H1 (cell line): ENCODE data around the gene CDPF1. TPM values are rescaled to one million over a fixed set of nuclear protein-coding genes. Genes with fewer than 3 reads are reported as not detected.

ENCODE experiments used
- CTCF ChIA-PET: fragments of 300-600 bp; sonication (Branson Sonifier 250); formaldehyde crosslinking; loops from one replicate; lab custom pipeline; 2021; ENCODE audit not compliant: partially characterized antibody; lab: Charles Lee
- POLR2A ChIA-PET: fragments of 300-600 bp; sonication (Branson Sonifier 250); formaldehyde crosslinking; loops from one replicate; lab custom pipeline; 2021; ENCODE audit warnings: inconsistent platforms; ENCODE audit not compliant: partially characterized antibody; lab: Charles Lee
- DNase-seq, 2 experiments: peaks; one replicate each; pipeline versions ENCODE4 v3.0.0 to v3.0.0-alpha.2; 2010 to 2022; ENCODE audit warnings: low spot score in 2 of 2, low read depth in 1 of 2, mixed read lengths in 1 of 2
- FAIRE-seq: peaks from 2 replicates; lab custom pipeline; 2011; peaks lifted over from hg19 to GRCh38; lab: Jason Lieb, UNC
- H2AFZ ChIP-seq: 2 replicates; pipeline ENCODE4 v1.8.1; 2012; ENCODE audit warnings: low read length, inconsistent platforms
- H2AK5ac ChIP-seq: 2 replicates; pipeline ENCODE4 v1.6.1; 2013; ENCODE audit warnings: low read depth, low read length
- H2BK120ac ChIP-seq: replicated peaks from 2 replicates; pipeline ENCODE3; 2013; ENCODE audit warnings: low read depth, low read length, inconsistent platforms
- H2BK12ac ChIP-seq: 2 replicates; pipeline ENCODE4 v1.6.1; 2013; ENCODE audit warnings: low read depth, low read length
- H2BK15ac ChIP-seq: 2 replicates; pipeline ENCODE4 v1.6.1; 2013; ENCODE audit warnings: low read length
- H2BK20ac ChIP-seq: 2 replicates; pipeline ENCODE4 v1.6.1; 2013; ENCODE audit warnings: low read length
- H2BK5ac ChIP-seq: 2 replicates; pipeline ENCODE4 v1.6.1; 2013; ENCODE audit warnings: low read depth, low read length
- H3K14ac ChIP-seq: 2 replicates; pipeline ENCODE4 v1.6.1; 2013; ENCODE audit warnings: inconsistent platforms; ENCODE audit not compliant: insufficient read length
- H3K18ac ChIP-seq: 2 replicates; pipeline ENCODE4 v1.6.1; 2013; ENCODE audit warnings: low read length; ENCODE audit errors: extremely low read depth
- H3K23ac ChIP-seq: 2 replicates; pipeline ENCODE4 v1.6.1; 2013; ENCODE audit warnings: inconsistent platforms; ENCODE audit not compliant: insufficient read length
- H3K23me2 ChIP-seq: 2 replicates; pipeline ENCODE4 v1.6.1; 2013; ENCODE audit warnings: low read depth, low read length
- H3K27ac ChIP-seq: 2 replicates; pipeline ENCODE4 v1.6.1; 2011; ENCODE audit warnings: low read depth, low read length, inconsistent platforms
- H3K27me3 ChIP-seq, 4 experiments: replicated peaks in 1 of 4; 1 replicate in 1 of 4; 2 replicates in 3 of 4; pipeline versions ENCODE4 v1.6.1 to v1.8.1; 2011 to 2013; ENCODE audit warnings: low read length in 3 of 4, mild to moderate bottlenecking in 3 of 4, inconsistent platforms in 2 of 4, mixed read lengths in 2 of 4, moderate library complexity in 1 of 4; ENCODE audit not compliant: control insufficient read depth in 3 of 4, insufficient read depth in 3 of 4; ENCODE audit errors: extremely low read depth in 1 of 4
- H3K36me3 ChIP-seq, 4 experiments: 2 replicates each; pipeline versions ENCODE4 v1.6.1 to v1.8.1; 2011 to 2013; ENCODE audit warnings: mild to moderate bottlenecking in 4 of 4, low read length in 3 of 4, moderate library complexity in 2 of 4, control low read depth in 1 of 4, inconsistent platforms in 1 of 4; ENCODE audit not compliant: insufficient read depth in 4 of 4, control insufficient read depth in 2 of 4
- H3K4ac ChIP-seq: replicated peaks from 2 replicates; pipeline ENCODE3; 2013; ENCODE audit warnings: low read length, low read depth, mixed read lengths, inconsistent platforms; ENCODE audit not compliant: insufficient read length
- H3K4me1 ChIP-seq, 4 experiments: replicated peaks in 1 of 4; 1 replicate in 1 of 4; 2 replicates in 3 of 4; pipeline versions ENCODE4 v1.6.1 to v1.8.1; 2011 to 2013; ENCODE audit warnings: low read length in 3 of 4, inconsistent platforms in 2 of 4, mixed read lengths in 1 of 4; ENCODE audit not compliant: insufficient read depth in 4 of 4, control insufficient read depth in 3 of 4
- H3K4me2 ChIP-seq, 2 experiments: 2 replicates each; pipeline versions ENCODE4 v1.6.1 to v1.8.1; 2011 to 2013; ENCODE audit warnings: low read depth in 2 of 2, low read length in 2 of 2, control low read depth in 1 of 2, inconsistent platforms in 1 of 2, mild to moderate bottlenecking in 1 of 2; ENCODE audit not compliant: insufficient read depth in 1 of 2
- H3K4me3 ChIP-seq, 4 experiments: fragments of 200-600, 300-600 bp in 1 of 4; sonication (generic), shearing (Covaris generic), sonication (Bioruptor Twin) in 1 of 4; 2 replicates each; pipeline versions ENCODE4 v1.5.1 to v1.8.1; 2011 to 2016; ENCODE audit warnings: low read length in 4 of 4, low read depth in 3 of 4, control low read depth in 2 of 4, inconsistent platforms in 2 of 4, mild to moderate bottlenecking in 2 of 4, mixed read lengths in 1 of 4, moderate library complexity in 1 of 4; ENCODE audit not compliant: insufficient read depth in 2 of 4; ENCODE audit errors: extremely low read depth in 1 of 4
- H3K56ac ChIP-seq: replicated peaks from 2 replicates; pipeline ENCODE3; 2013; ENCODE audit warnings: low read depth, mild to moderate bottlenecking, mixed read lengths, low read length, inconsistent platforms; ENCODE audit not compliant: insufficient read length
- H3K79me1 ChIP-seq: 2 replicates; pipeline ENCODE4 v1.6.1; 2013; ENCODE audit warnings: low read depth, low read length, control low read depth
- H3K79me2 ChIP-seq, 2 experiments: 2 replicates each; pipeline versions ENCODE4 v1.6.1 to v1.8.1; 2012 to 2013; ENCODE audit warnings: low read length in 2 of 2, mild to moderate bottlenecking in 2 of 2, inconsistent platforms in 1 of 2; ENCODE audit not compliant: insufficient read depth in 2 of 2, control insufficient read depth in 1 of 2
- H3K9ac ChIP-seq, 4 experiments: replicated peaks in 1 of 4; 1 replicate in 1 of 4; 2 replicates in 3 of 4; pipeline versions ENCODE4 v1.6.1 to v1.8.1; 2011 to 2013; ENCODE audit warnings: low read depth in 3 of 4, low read length in 3 of 4, control low read depth in 2 of 4, mild to moderate bottlenecking in 2 of 4, moderate library complexity in 2 of 4, inconsistent platforms in 1 of 4; ENCODE audit errors: extremely low read depth in 1 of 4
- H3K9me3 ChIP-seq, 2 experiments: 2 replicates each; pipeline versions ENCODE4 v1.6.1 to v1.8.1; 2012 to 2013; ENCODE audit warnings: mild to moderate bottlenecking in 2 of 2, moderate library complexity in 2 of 2, control low read depth in 1 of 2, inconsistent platforms in 1 of 2, low read depth in 1 of 2, low read length in 1 of 2, mixed read lengths in 1 of 2; ENCODE audit not compliant: insufficient read depth in 2 of 2
- H4K20me1 ChIP-seq, 2 experiments: replicated peaks in 1 of 2; 2 replicates each; pipeline versions ENCODE3 to v1.8.1; 2011 to 2013; ENCODE audit warnings: inconsistent platforms in 2 of 2, low read length in 2 of 2, mild to moderate bottlenecking in 1 of 2; ENCODE audit not compliant: insufficient read depth in 2 of 2, control insufficient read depth in 1 of 2
- H4K5ac ChIP-seq: 2 replicates; pipeline ENCODE4 v1.6.1; 2013; ENCODE audit warnings: low read length, low read depth, mixed read lengths, inconsistent platforms; ENCODE audit not compliant: insufficient read length
- H4K8ac ChIP-seq: 2 replicates; pipeline ENCODE4 v1.8.0; 2013; ENCODE audit warnings: mild to moderate bottlenecking, moderate library complexity, low read length, inconsistent platforms; ENCODE audit not compliant: insufficient read depth; ENCODE audit errors: extremely low read depth
- H4K91ac ChIP-seq: replicated peaks from 2 replicates; pipeline ENCODE3; 2013; ENCODE audit warnings: low read length, mixed read lengths, inconsistent platforms; ENCODE audit not compliant: insufficient read length
- ASH2L ChIP-seq: fragments of 200-600, 300-600 bp; sonication (generic); IDR thresholded peaks from one replicate; pipeline ENCODE4 v1.7.1; 2017; ENCODE audit warnings: low read length
- ATF3 ChIP-seq: IDR thresholded peaks from 2 replicates; pipeline ENCODE4 v1.6.1; 2011; ENCODE audit warnings: low read depth, mild to moderate bottlenecking, low read length; ENCODE audit not compliant: insufficient read depth
- CBX5 ChIP-seq: fragments of 300-800, 300-1000 bp; sonication (generic); IDR thresholded peaks from 2 replicates; pipeline ENCODE4 v1.7.1; 2016; ENCODE audit warnings: antibody characterized with exemption, low read length, low read depth
- CREB1 ChIP-seq: IDR thresholded peaks from 2 replicates; pipeline ENCODE4 v1.6.1; 2012; ENCODE audit warnings: inconsistent platforms
- EZH2 ChIP-seq: fragments of 200-600 bp; sonication (generic); IDR thresholded peaks from 2 replicates; pipeline ENCODE4 v1.7.1; 2012; ENCODE audit warnings: low read depth, mild to moderate bottlenecking, moderate library complexity, low read length, inconsistent platforms; ENCODE audit not compliant: severe bottlenecking
- MAFK ChIP-seq: IDR thresholded peaks from 2 replicates; pipeline ENCODE4 v1.6.1; 2012; ENCODE audit warnings: low read depth, mild to moderate bottlenecking, improper control_type of control experiment, low read length
- MAX ChIP-seq: IDR thresholded peaks from 2 replicates; pipeline ENCODE4 v1.6.1; 2012; ENCODE audit warnings: inconsistent platforms
- NRF1 ChIP-seq: IDR thresholded peaks from 2 replicates; pipeline ENCODE4 v1.6.1; 2011; ENCODE audit warnings: mild to moderate bottlenecking, low read depth, low read length, improper control_type of control experiment
- RBBP5 ChIP-seq: IDR thresholded peaks from 2 replicates; pipeline ENCODE4 v1.7.1; 2012; ENCODE audit warnings: low read depth, mild to moderate bottlenecking, inconsistent platforms, low read length, moderate library complexity, borderline replicate concordance
- RXRA ChIP-seq: IDR thresholded peaks from 2 replicates; pipeline ENCODE4 v1.6.1; 2011; ENCODE audit warnings: low read depth, mild to moderate bottlenecking, low read length, moderate library complexity; ENCODE audit not compliant: insufficient read depth
- SIX5 ChIP-seq: IDR thresholded peaks from 2 replicates; pipeline ENCODE4 v1.6.1; 2011; ENCODE audit warnings: mild to moderate bottlenecking, low read depth, low read length
- SP1 ChIP-seq: IDR thresholded peaks from 2 replicates; pipeline ENCODE4 v1.6.1; 2011; ENCODE audit warnings: low read depth, low read length
- SP4 ChIP-seq: IDR thresholded peaks from 2 replicates; pipeline ENCODE4 v1.6.1; 2012; ENCODE audit warnings: low read length, inconsistent platforms
- TEAD4 ChIP-seq: IDR thresholded peaks from 2 replicates; pipeline ENCODE4 v1.6.1; 2012; ENCODE audit warnings: low read depth, low read length, inconsistent platforms, mixed read lengths
- YY1 ChIP-seq: IDR thresholded peaks from 2 replicates; pipeline ENCODE4 v1.6.1; 2011; ENCODE audit warnings: low read depth, mild to moderate bottlenecking, low read length
- WGBS, 2 experiments: shearing (Covaris generic) in 1 of 2; methylation state at CpG; one replicate each; pipeline versions ENCODE4 v1.1.6 to v1.1.7; 2013 to 2015; ENCODE audit warnings: low lambda C conversion rate in 2 of 2, mixed read lengths in 2 of 2, inconsistent platforms in 1 of 2, low coverage in 1 of 2, missing lambda C conversion rate in 1 of 2; ENCODE audit not compliant: insufficient replicate concordance in 2 of 2, insufficient coverage in 1 of 2, insufficient read length in 1 of 2; ENCODE audit errors: extremely low coverage in 1 of 2, missing lambda C conversion rate in 1 of 2; 5-methylcytosine and 5-hydroxymethylcytosine counted together
- polyA plus RNA-seq, 7 experiments: library from polyadenylated mRNA; depleted of rRNA in 3 of 7; stranded (reverse) in 5 of 7; unstranded in 2 of 7; fragments of >200 nt in 5 of 7; fragments of 200-250 nt in 2 of 7; gene quantifications; 1 replicate in 5 of 7; 2 replicates in 1 of 7; 4 replicates in 1 of 7; pipeline versions ENCODE4 v1.2.1 to v1.2.3, GENCODE V29; 2011 to 2013; ENCODE audit warnings: missing spikeins in 2 of 7, mixed read lengths in 2 of 7
- total RNA-seq: library from RNA; stranded (reverse); fragmentation: NEBNext Ultra II Directional; extraction: Animal tissue kit (Norgen Biotek cat#: 25700); gene quantifications from 2 replicates; pipeline ENCODE4 v1.2.1, GENCODE V29; 2021

CDPF1 gene
- total and polyA plus RNA-seq, 2 of the 8 experiments (the other 6 are each of a cell fraction or from before 2014, with no cell fraction given), result 9.7 to 13.7 TPM

- H3K14ac ChIP-seq, result no peak overlapping the region
- H4K5ac ChIP-seq, result no peak overlapping the region
- no peak overlapping the region for H3K23ac ChIP-seq
- no peak overlapping the region for H4K91ac ChIP-seq
- H3K4me2 ChIP-seq, result no peak overlapping the region
- H3K36me3 ChIP-seq, result no peaks in the 10 kb centered on the region
- CTCF ChIA-PET, result interaction anchor here (0.6 kb wide), 1 partner anchor 123 kb away, joined by 4 read pairs; no protein-coding TSS in a partner anchor
- no peaks in the 10 kb centered on the region for H3K23me2 ChIP-seq
- no peak overlapping the region for H2AFZ ChIP-seq
- no peak overlapping the region for H2BK120ac ChIP-seq
- H4K20me1 ChIP-seq, result no peaks in the 10 kb centered on the region
- DNase-seq (no peak), FAIRE-seq (no peak)
- POLR2A ChIA-PET, result no interaction called here
- H2AK5ac ChIP-seq, result no peak overlapping the region
- no peak overlapping the region for H2BK5ac ChIP-seq
- H3K27ac ChIP-seq, result no peak overlapping the region
- H3K4me3 ChIP-seq, result no peak overlapping the region
- H2BK15ac ChIP-seq, result no peak overlapping the region
- WGBS, 2 experiments, result 85% methylated on average over 8 of the region's 8 CpGs; no CpG with 5 or more reads in 1 of the 2 experiments
- H3K9me3 ChIP-seq, result no peaks in the 10 kb centered on the region
- peaks cover 0 to 6% (median 2%) of the 10 kb centered on the region in 4 experiments; a peak in 3 of 7 replicates for H3K4me1 ChIP-seq
- no peak overlapping the region for H3K9ac ChIP-seq
- H2BK20ac ChIP-seq, result no peak overlapping the region
- peak overlapping the region; percentile 45; the same call in 1 of the 2 replicates for H4K8ac ChIP-seq
- H3K4ac ChIP-seq, result no peak overlapping the region
- H3K18ac ChIP-seq, result no peak overlapping the region
- H2BK12ac ChIP-seq, result no peak overlapping the region
- H3K79me2 ChIP-seq, result no peaks in the 10 kb centered on the region
- no peak overlapping the region for H3K56ac ChIP-seq
- no peaks in the 10 kb centered on the region for H3K79me1 ChIP-seq
- no peaks in the 10 kb centered on the region for H3K27me3 ChIP-seq
- TF ChIP-seq EZH2 (no peak), SIX5 (no peak), RBBP5 (no peak), YY1 (no peak), MAFK (no peak), CREB1 (no peak), MAX (no peak), RXRA (no peak), SP4 (no peak), NRF1 (no peak), SP1 (no peak), CBX5 (no peak), TEAD4 (no peak), ASH2L (no peak), ATF3 (no peak)
Measured at GRCh38 chr22:46196278-46196677, 53.8 kb downstream of the CDPF1 start.
